Measurements from ENCODE around the gene PREX1. TPM values are rescaled to one million over a fixed set of nuclear protein-coding genes. Genes with fewer than 3 reads are reported as not detected.

Gene PREX1
- total and polyA plus RNA-seq, 2 donors (not counting 1 experiment from before 2014, with no cell fraction given) = 1.0 to 3.1 TPM

DNA sequence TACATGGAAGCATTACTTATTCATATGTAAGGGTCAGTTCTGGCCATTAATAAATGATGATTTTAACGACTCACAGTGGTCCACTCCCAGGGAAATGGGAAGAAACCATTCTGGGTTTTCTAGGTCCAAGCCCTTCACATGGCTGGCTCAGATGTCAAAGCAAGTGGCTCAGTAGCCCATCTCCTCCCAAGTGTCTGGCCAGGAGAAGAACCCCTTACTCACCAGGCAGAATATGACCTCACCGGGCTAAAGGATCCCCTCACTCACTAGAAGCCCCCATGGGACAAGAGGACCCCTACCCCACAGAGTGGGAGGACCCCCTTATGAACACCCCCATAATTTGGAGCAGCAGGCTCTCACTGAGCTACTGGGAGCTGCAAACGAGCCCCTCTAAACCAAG is 34.0 kb downstream of the PREX1 start:
- Histone ChIP-seq H3K4me1 (ENCODE audit: control insufficient read depth, extremely low read depth, insufficient read depth, low read length) (peaks cover 2% of the 10 kb centered on the region), H3K9me3 (ENCODE audit: control insufficient read depth, insufficient read depth, low read depth, low read length) (no peaks in the 10 kb centered on the region), H3K27me3 (ENCODE audit: control insufficient read depth, insufficient read depth, low read length) (no peaks in the 10 kb centered on the region), H4K20me1 (ENCODE audit: control insufficient read depth, extremely low read depth, insufficient read depth, low read length) (no peaks in the 10 kb centered on the region), H3K9ac (ENCODE audit: insufficient read depth, low read length) (no peak overlapping the region), H2AFZ (ENCODE audit: low read length) (no peak overlapping the region), H3K36me3 (ENCODE audit: control insufficient read depth, insufficient read depth, low read length) (no peaks in the 10 kb centered on the region), H3K4me3 (replicated peaks in 1 of 4; ENCODE audit: control extremely low read depth in 1 of 4, insufficient read depth in 1 of 4, low read depth in 3 of 4, low read length in 4 of 4) (no peak overlapping the region), H3K27ac (ENCODE audit: insufficient read depth, low read length) (no peak overlapping the region), H3K4me2 (ENCODE audit: extremely low read depth, insufficient read depth, low read length) (no peak overlapping the region), H3K79me2 (ENCODE audit: control insufficient read depth, insufficient read depth, low read length) (no peaks in the 10 kb centered on the region)
- no peak for DNase-seq (ENCODE audit: low read depth in 2 of 2)
- TF ChIP-seq, protein P1, sequence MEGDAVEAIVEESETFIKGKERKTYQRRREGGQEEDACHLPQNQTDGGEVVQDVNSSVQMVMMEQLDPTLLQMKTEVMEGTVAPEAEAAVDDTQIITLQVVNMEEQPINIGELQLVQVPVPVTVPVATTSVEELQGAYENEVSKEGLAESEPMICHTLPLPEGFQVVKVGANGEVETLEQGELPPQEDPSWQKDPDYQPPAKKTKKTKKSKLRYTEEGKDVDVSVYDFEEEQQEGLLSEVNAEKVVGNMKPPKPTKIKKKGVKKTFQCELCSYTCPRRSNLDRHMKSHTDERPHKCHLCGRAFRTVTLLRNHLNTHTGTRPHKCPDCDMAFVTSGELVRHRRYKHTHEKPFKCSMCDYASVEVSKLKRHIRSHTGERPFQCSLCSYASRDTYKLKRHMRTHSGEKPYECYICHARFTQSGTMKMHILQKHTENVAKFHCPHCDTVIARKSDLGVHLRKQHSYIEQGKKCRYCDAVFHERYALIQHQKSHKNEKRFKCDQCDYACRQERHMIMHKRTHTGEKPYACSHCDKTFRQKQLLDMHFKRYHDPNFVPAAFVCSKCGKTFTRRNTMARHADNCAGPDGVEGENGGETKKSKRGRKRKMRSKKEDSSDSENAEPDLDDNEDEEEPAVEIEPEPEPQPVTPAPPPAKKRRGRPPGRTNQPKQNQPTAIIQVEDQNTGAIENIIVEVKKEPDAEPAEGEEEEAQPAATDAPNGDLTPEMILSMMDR (conservative IDR thresholded peaks at IDR 0.05 in 1 of 2, IDR thresholded peaks at IDR 0.05 in 1 of 2; ENCODE audit: low read depth in 1 of 2, low read length in 2 of 2) = no peak
- no peak for TF ChIP-seq EZH2 (IDR thresholded peaks at IDR 0.05; ENCODE audit: low read length, missing control alignments)

DNA sequence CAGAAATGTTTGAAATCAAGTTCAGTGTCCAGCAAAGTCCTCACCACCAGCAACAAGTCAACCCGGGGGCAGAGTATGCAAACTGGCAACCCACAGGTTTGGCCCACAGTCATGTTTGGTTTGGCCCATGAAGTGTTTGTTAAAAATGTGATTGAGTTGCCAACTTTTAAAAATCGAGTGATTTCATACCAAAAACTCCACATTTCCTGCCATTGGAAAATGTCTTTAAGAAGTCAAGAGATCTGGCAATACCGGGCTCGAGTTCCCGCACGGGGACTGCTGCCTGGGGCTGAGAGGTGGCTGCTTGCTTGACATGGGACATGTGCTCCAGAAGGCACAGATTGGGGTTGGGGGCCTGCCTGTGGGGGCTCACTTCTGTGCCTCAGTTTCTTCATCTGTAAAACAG is 36.1 kb downstream of the PREX1 start:
- Histone ChIP-seq H4K20me1 (ENCODE audit: control insufficient read depth, extremely low read depth, insufficient read depth, low read length) (no peaks in the 10 kb centered on the region), H3K79me2 (ENCODE audit: control insufficient read depth, insufficient read depth, low read length) (no peaks in the 10 kb centered on the region), H3K9ac (ENCODE audit: insufficient read depth, low read length) (no peak overlapping the region), H3K9me3 (ENCODE audit: control insufficient read depth, insufficient read depth, low read depth, low read length) (no peaks in the 10 kb centered on the region), H3K27me3 (ENCODE audit: control insufficient read depth, insufficient read depth, low read length) (no peaks in the 10 kb centered on the region), H3K36me3 (ENCODE audit: control insufficient read depth, insufficient read depth, low read length) (no peaks in the 10 kb centered on the region), H3K4me1 (ENCODE audit: control insufficient read depth, extremely low read depth, insufficient read depth, low read length) (peaks cover 2% of the 10 kb centered on the region), H3K4me2 (ENCODE audit: extremely low read depth, insufficient read depth, low read length) (no peak overlapping the region), H2AFZ (ENCODE audit: low read length) (no peak overlapping the region), H3K4me3 (replicated peaks in 1 of 4; ENCODE audit: control extremely low read depth in 1 of 4, insufficient read depth in 1 of 4, low read depth in 3 of 4, low read length in 4 of 4) (no peak overlapping the region), H3K27ac (ENCODE audit: insufficient read depth, low read length) (no peak overlapping the region)
- DNase-seq (ENCODE audit: low read depth in 2 of 2) = peak; percentile 76 to 79
- TF ChIP-seq EZH2 (IDR thresholded peaks at IDR 0.05; ENCODE audit: low read length, missing control alignments) = no peak
- TF ChIP-seq, protein P1 (conservative IDR thresholded peaks at IDR 0.05 in 1 of 2, IDR thresholded peaks at IDR 0.05 in 1 of 2; ENCODE audit: low read depth in 1 of 2, low read length in 2 of 2) = no peak

DNA sequence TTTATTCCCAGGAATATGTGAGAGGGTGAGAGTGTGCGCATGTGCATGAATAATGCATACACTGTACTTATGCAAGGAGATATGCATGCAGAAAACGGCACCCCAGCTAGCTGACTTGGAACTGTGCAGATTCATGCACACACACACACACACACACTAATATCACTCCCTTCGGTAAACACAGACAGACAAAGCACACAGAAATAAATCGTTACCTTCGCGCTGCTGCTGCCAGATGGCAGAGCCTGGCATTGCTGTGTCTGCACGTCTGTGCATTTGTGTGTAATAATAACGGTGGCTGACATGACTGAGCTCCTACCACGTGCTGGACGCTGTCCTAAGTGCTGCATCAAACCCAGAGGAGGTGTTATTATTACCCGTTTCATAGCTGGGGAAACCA is 36.8 kb downstream of the PREX1 start:
- no peaks in the 10 kb centered on the region for H3K79me2 ChIP-seq (ENCODE audit: control insufficient read depth, insufficient read depth, low read length)
- no peak overlapping the region for H3K9ac ChIP-seq (ENCODE audit: insufficient read depth, low read length)
- H2AFZ ChIP-seq (ENCODE audit: low read length) = no peak overlapping the region
- no peaks in the 10 kb centered on the region for H3K27me3 ChIP-seq (ENCODE audit: control insufficient read depth, insufficient read depth, low read length)
- no peak overlapping the region for H3K4me3 ChIP-seq (replicated peaks in 1 of 4; ENCODE audit: control extremely low read depth in 1 of 4, insufficient read depth in 1 of 4, low read depth in 3 of 4, low read length in 4 of 4)
- no peaks in the 10 kb centered on the region for H3K36me3 ChIP-seq (ENCODE audit: control insufficient read depth, insufficient read depth, low read length)
- H4K20me1 ChIP-seq (ENCODE audit: control insufficient read depth, extremely low read depth, insufficient read depth, low read length) = no peaks in the 10 kb centered on the region
- H3K27ac ChIP-seq (ENCODE audit: insufficient read depth, low read length) = no peak overlapping the region
- no peak for TF ChIP-seq EZH2 (IDR thresholded peaks at IDR 0.05; ENCODE audit: low read length, missing control alignments)
- TF ChIP-seq, protein P1 (conservative IDR thresholded peaks at IDR 0.05 in 1 of 2, IDR thresholded peaks at IDR 0.05 in 1 of 2; ENCODE audit: low read depth in 1 of 2, low read length in 2 of 2) = no peak
- no peak overlapping the region for H3K4me2 ChIP-seq (ENCODE audit: extremely low read depth, insufficient read depth, low read length)
- DNase-seq (ENCODE audit: low read depth in 2 of 2) = peak; percentile 24 to 38
- H3K9me3 ChIP-seq (ENCODE audit: control insufficient read depth, insufficient read depth, low read depth, low read length) = no peaks in the 10 kb centered on the region
- H3K4me1 ChIP-seq (ENCODE audit: control insufficient read depth, extremely low read depth, insufficient read depth, low read length) = peaks cover 2% of the 10 kb centered on the region

All from fibroblast of lung (primary cell).